Mucosa of rectum (tissue), 2 donors: ENCODE data around the gene TBC1D1.

Experiments used
- H3K27ac ChIP-seq, 2 donors: one replicate each; pipeline ENCODE4 v1.7.0; 2013; ENCODE audit warnings: inconsistent platforms in 2 of 2, low read depth in 2 of 2, low read length in 2 of 2
- H3K27me3 ChIP-seq, 2 donors: one replicate each; pipeline ENCODE4 v1.7.0; 2013; ENCODE audit warnings: low read length in 2 of 2; ENCODE audit not compliant: control insufficient read depth in 2 of 2, insufficient read depth in 2 of 2
- H3K36me3 ChIP-seq, 2 donors: one replicate each; pipeline ENCODE4 v1.7.0; 2013; ENCODE audit warnings: low read length in 2 of 2; ENCODE audit not compliant: control insufficient read depth in 2 of 2, insufficient read depth in 2 of 2
- H3K4me1 ChIP-seq, 2 donors: one replicate each; pipeline ENCODE4 v1.7.0; 2013; ENCODE audit warnings: low read length in 2 of 2, mild to moderate bottlenecking in 1 of 2; ENCODE audit not compliant: control insufficient read depth in 2 of 2, insufficient read depth in 2 of 2
- H3K4me3 ChIP-seq, 2 donors: one replicate each; pipeline ENCODE4 v1.7.0; 2013; ENCODE audit warnings: low read length in 2 of 2
- H3K9ac ChIP-seq, 2 donors: one replicate each; pipeline ENCODE4 v1.7.0; 2013; ENCODE audit warnings: low read length in 2 of 2, low read depth in 1 of 2, mild to moderate bottlenecking in 1 of 2
- H3K9me3 ChIP-seq, 2 donors: one replicate each; pipeline ENCODE4 v1.7.0; 2013; ENCODE audit warnings: low read length in 2 of 2; ENCODE audit not compliant: control insufficient read depth in 2 of 2
- donor health status: healthy.
- donor health status: Normal muscosa, but diverticular disease.

TBC1D1 gene

DNA sequence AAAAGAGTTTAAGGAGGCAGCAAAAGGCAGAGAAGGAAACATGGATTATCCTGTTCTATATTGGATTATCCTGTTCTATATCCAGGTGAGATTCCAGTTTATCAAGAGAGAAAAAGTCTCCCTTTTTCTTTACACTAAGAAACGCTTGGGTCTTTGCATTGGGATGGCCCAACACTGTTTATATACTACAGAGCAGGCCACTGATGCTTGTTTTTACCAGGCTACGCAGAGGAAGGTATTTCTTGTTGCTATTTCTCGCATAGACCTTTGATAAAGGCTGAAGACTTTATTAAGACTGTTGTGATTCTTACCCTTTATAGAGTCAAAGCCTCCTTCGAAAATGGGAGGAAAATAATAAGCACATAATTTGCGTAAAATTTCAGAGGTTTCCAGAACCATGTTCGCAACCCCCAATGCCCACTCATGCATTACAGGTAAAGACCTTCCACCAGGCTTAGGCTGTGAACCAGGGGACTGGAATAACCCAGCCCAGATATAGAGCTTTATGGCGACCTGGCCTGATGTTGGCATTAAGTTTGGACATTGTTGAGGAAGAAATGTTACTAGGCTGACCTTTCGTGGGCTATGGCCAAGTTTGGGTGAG lies 287.6 kb downstream of the TBC1D1 start:
- Histone ChIP-seq H3K9ac (peak overlapping the region in 1 of 2 donors; percentile 34), H3K27ac (peak overlapping the region; percentile 33 to 46), H3K36me3 (no peaks in the 10 kb centered on the region), H3K27me3 (no peaks in the 10 kb centered on the region), H3K4me3 (no peak overlapping the region), H3K9me3 (no peaks in the 10 kb centered on the region), H3K4me1 (peaks cover 18% of the 10 kb centered on the region in 2 donors)

DNA sequence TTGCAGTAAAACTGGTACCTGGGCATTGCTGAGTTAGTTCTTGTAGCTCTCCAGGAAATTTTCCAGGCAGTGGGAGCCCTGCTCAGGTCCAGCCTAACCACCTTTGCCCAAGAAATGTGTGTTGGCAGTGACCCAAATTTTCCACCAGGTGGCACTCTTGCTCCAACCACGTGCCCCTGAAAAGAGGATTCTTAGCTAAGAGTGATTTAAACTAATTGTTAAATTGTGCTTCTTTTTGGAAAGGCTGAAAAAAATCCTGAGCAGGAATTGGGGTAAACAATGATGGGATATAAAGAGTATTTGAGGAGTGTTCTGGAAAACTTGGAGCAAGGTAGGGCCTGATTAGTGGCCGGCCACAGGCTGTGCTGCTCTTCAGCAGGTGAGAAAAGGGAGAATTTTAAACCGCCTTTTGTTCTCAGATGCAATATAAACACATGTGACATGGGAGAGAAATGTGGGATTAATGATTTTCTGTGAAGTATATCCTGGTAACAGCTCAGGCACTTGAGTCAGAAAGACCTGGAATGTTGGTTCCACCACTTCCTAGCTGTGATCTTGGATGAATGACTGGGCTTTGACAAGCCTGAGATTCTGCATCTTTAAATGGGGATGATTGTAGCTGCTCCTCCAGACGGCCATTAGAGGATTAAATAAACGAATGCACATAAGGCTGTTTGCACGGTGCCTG lies 288.9 kb downstream of the TBC1D1 start:
- Histone ChIP-seq H3K36me3 (no peaks in the 10 kb centered on the region), H3K4me1 (peaks cover 18% of the 10 kb centered on the region in 2 donors), H3K27me3 (no peaks in the 10 kb centered on the region), H3K9me3 (no peaks in the 10 kb centered on the region), H3K9ac (peak overlapping the region; percentile 16 to 47), H3K4me3 (no peak overlapping the region), H3K27ac (peak overlapping the region; percentile 49 to 64)

DNA sequence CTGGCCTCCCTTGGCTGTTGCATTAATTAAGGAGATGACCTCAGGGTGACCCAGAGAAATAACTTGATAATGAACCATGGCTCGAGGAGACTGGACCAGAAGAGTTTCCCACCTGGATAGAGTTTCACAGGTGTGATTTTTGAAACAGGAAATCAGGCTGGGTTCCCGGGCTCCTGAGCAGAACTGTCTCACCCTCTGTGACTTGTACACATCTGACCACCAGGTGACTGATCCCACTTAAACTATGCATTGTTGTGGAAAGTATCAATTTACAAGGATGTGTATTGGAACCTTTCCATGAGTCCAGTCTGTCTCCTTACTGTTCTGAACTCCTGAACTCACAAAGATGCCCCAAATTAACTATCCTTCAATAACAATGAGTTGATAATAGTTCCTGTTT lies 289.6 kb downstream of the TBC1D1 start:
- H3K4me3 ChIP-seq, result no peak overlapping the region
- no peaks in the 10 kb centered on the region for H3K9me3 ChIP-seq
- H3K9ac ChIP-seq, result peak overlapping the region in 1 of 2 donors; percentile 16
- H3K27me3 ChIP-seq, result no peaks in the 10 kb centered on the region
- H3K27ac ChIP-seq, result peak overlapping the region; percentile 49 to 64
- peaks cover 18% of the 10 kb centered on the region in 2 donors for H3K4me1 ChIP-seq
- H3K36me3 ChIP-seq, result no peaks in the 10 kb centered on the region

DNA sequence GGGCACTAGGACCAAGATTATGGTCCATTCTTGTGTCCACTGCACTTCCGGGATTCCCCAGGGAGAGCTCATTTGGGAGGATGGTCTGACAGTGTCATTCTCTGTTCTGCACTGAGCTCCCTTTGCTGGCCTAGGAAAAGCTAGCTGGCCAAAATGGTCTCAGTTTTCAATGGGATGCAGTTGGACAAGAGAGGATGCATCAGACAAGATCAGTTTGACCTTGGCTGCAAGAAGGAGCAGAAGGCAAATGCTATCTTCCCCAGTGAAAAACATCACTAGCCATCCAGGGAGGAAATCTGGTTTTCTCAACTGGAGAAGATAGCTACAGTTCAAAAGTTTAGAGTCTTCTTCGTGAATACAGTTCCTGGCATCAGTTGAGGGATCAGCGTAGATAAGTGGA lies 290.4 kb downstream of the TBC1D1 start:
- H3K27ac ChIP-seq, result no peak overlapping the region
- no peaks in the 10 kb centered on the region for H3K36me3 ChIP-seq
- H3K27me3 ChIP-seq, result no peaks in the 10 kb centered on the region
- H3K9me3 ChIP-seq, result no peaks in the 10 kb centered on the region
- H3K4me1 ChIP-seq, result peaks cover 18% of the 10 kb centered on the region in 2 donors
- no peak overlapping the region for H3K9ac ChIP-seq
- H3K4me3 ChIP-seq, result no peak overlapping the region

DNA sequence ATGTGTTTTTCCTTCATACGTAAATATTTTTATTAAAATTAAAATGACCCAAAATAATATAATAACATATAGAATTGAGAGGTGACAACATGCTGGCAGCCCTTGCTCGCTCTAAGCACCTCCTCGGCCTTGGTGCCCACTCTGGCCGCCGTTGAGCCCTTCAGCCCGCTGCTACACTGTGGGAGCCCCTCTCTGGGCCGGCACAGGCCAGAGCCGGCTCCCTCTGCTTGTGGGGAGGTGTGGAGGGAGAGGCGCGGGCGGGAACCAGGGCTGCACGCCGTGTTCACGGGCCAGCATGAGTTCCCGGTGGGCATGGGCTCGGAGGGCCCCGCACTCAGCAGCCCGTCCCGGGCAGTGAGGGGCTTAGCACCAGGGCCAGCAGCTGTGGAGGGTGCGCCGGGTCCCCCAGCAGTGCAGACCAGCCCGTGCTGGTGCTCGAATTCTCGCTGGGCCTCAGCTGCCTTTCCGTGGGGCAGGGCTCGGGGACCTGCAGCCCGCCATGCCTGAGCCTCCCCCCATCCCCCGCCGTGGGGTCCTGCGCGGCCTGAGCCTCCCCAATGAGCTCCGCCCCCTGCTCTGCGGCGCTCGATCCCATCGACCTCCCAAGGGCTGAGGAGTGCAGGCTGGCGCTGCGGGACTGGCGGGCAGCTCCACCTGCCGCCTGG lies 291.6 kb downstream of the TBC1D1 start:
- no peaks in the 10 kb centered on the region for H3K9me3 ChIP-seq
- H3K4me1 ChIP-seq, result peaks cover 14% of the 10 kb centered on the region in 2 donors
- H3K27me3 ChIP-seq, result no peaks in the 10 kb centered on the region
- no peak overlapping the region for H3K4me3 ChIP-seq
- no peak overlapping the region for H3K27ac ChIP-seq
- no peaks in the 10 kb centered on the region for H3K36me3 ChIP-seq
- no peak overlapping the region for H3K9ac ChIP-seq

DNA sequence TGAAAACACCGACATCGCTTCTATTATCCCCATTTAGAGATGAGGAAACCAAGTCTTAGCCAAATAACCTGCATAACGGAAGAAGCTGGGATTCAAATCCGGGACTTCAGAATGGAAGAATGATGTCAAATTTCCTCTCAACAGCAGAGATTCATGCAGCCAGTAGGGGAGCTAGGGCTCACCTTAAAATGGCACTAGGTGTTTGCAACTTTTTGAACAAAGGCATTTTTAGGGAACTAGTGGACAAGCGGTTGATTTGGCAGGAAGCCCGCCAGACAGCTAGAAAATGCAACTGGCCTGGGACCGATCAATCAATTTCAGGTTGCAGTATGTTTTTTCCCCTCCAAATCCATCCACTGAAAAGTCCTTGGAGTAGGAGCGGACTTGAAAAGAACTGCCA lies 293.5 kb downstream of the TBC1D1 start:
- H3K4me1 ChIP-seq, result peaks cover 11 to 18% of the 10 kb centered on the region in 2 donors
- H3K36me3 ChIP-seq, result no peaks in the 10 kb centered on the region
- H3K9ac ChIP-seq, result no peak overlapping the region
- no peaks in the 10 kb centered on the region for H3K9me3 ChIP-seq
- H3K4me3 ChIP-seq, result no peak overlapping the region
- H3K27me3 ChIP-seq, result no peaks in the 10 kb centered on the region
- H3K27ac ChIP-seq, result no peak overlapping the region

DNA sequence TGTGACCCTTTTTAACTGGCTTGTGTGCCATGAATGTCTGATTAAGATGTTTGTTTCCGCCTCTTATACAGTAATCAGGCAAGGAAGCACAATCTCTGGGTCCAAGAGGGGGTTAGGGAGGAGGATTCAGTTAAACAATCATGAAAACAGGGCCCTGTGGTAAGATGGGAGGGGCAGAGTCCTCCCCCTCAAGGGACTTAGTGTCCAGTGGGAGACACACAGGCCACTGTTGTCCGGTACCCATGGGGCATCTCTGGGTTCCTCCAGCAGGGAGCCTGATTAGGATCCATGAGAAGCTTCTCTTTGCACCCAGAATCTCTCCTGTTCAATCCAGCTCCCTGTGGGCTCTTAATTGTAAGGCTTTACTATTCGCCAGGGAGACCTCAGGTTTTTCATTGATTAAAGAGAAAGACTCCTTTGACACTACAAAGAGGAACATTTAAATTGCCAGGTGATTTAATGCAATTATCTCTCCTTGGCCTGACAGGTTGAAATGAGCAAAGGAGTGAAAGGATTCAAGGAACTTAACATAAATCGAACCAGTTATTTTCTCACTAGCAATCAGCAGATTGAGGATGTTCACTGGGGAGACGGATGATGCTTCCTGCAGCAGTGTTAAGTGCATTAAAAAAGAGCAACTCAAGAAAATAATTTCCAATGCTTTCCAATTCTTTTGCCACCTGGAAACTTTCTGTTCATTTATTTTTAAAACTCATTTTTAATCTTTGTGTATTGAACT lies 294.7 kb downstream of the TBC1D1 start:
- H3K9ac ChIP-seq, result no peak overlapping the region
- no peak overlapping the region for H3K27ac ChIP-seq
- H3K9me3 ChIP-seq, result no peaks in the 10 kb centered on the region
- H3K36me3 ChIP-seq, result no peaks in the 10 kb centered on the region
- H3K4me1 ChIP-seq, result peaks cover 4 to 15% of the 10 kb centered on the region in 2 donors
- H3K4me3 ChIP-seq, result no peak overlapping the region
- H3K27me3 ChIP-seq, result no peaks in the 10 kb centered on the region

DNA sequence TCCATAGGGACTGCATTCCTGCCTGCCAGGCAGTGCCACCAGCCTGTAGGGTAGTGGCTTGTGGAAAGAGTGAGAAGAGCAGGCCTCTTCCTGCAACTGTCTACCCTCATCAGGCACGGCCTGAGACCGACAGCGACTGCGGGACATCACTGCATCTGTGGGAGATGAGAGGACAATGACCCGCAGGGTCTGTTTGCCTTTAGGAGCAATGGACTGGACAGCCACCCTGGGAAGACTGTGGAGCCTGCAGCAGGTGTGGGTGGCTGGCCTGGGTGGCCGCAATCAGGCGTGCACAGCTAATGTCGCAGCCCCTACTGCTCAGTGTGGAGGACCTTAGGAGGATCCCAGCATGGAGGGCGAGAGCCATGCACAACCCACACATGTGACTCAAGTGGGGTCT lies 297.3 kb downstream of the TBC1D1 start:
- Histone ChIP-seq H3K36me3 (no peaks in the 10 kb centered on the region), H3K27ac (peak overlapping the region; percentile 79 to 81), H3K27me3 (no peaks in the 10 kb centered on the region), H3K4me1 (peaks cover 4 to 15% of the 10 kb centered on the region in 2 donors), H3K9me3 (no peaks in the 10 kb centered on the region), H3K4me3 (no peak overlapping the region), H3K9ac (peak overlapping the region in 1 of 2 donors; percentile 24)

DNA sequence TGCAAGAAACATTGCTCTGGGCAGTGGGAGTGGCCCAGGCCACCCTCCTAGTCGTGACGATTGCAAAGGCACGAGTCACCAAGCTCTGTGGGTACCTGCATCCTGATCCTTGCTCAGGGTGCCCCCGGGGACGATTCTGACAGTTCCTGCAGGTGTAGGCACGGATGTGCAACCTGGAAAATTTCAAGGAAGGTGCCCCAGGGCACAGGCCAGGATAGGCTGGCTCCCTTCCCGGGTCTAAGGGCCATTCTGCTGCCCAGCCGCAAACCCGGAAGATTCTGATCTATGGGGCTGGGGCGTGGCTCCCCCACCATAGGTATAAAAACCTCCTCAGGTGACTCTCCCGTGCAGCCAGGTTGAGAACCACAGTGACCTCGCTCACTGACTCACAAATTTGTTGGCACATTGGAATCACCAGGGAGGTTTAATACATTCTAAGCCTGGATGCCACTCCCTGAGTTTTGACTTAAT lies 297.8 kb downstream of the TBC1D1 start:
- Histone ChIP-seq H3K27me3 (no peaks in the 10 kb centered on the region), H3K4me1 (peaks cover 4 to 15% of the 10 kb centered on the region in 2 donors), H3K36me3 (no peaks in the 10 kb centered on the region), H3K9me3 (no peaks in the 10 kb centered on the region), H3K9ac (no peak overlapping the region), H3K27ac (peak overlapping the region; percentile 79 to 81), H3K4me3 (no peak overlapping the region)
